ENCODE results near the gene DNAJC27.

Gene DNAJC27

GRCh38 chr2:24978661-24979060 lies 6.9 kb upstream of the DNAJC27 start:
- Histone ChIP-seq H3K79me1 (ENCODE audit: low read length) (no peaks in the 10 kb centered on the region), H2BK12ac (ENCODE audit: low read length) (no peak overlapping the region), H4K91ac (ENCODE audit: low read depth, low read length) (no peak overlapping the region), H3K14ac (ENCODE audit: low read length) (no peak overlapping the region), H3K4me2 (ENCODE audit: low read length) (no peak overlapping the region), H2AFZ (ENCODE audit: insufficient read depth, low read length, poor library complexity) (no peak overlapping the region), H4K12ac (ENCODE audit: low read depth, low read length) (no peak overlapping the region), H3K4me1 (ENCODE audit: control insufficient read depth in 1 of 2, insufficient read depth in 2 of 2, low read length in 2 of 2) (no peaks in the 10 kb centered on the region), H3K9me3 (ENCODE audit: insufficient read depth, low read depth, low read length) (no peaks in the 10 kb centered on the region), H2BK120ac (ENCODE audit: insufficient read depth, low read length, poor library complexity) (no peak overlapping the region), H3K18ac (ENCODE audit: low read length) (no peak overlapping the region), H3K9ac (ENCODE audit: low read length) (no peak overlapping the region), H3K27ac (ENCODE audit: low read depth, low read length) (no peak overlapping the region), H3K23ac (ENCODE audit: low read length) (no peak overlapping the region), H3K36me3 (ENCODE audit: control insufficient read depth in 1 of 2, insufficient read depth in 2 of 2, low read length in 2 of 2) (no peaks in the 10 kb centered on the region), H3K4me3 (ENCODE audit: low read depth, low read length) (no peak overlapping the region), H3K27me3 (ENCODE audit: insufficient read depth, low read length) (no peaks in the 10 kb centered on the region), H2BK5ac (ENCODE audit: low read depth, low read length, poor library complexity) (no peak overlapping the region), H3K79me2 (ENCODE audit: control insufficient read depth, insufficient read depth, low read length, poor library complexity) (no peaks in the 10 kb centered on the region), H3K4ac (ENCODE audit: low read depth, low read length) (no peak overlapping the region), H2AK5ac (ENCODE audit: low read length) (no peak overlapping the region), H4K8ac (ENCODE audit: low read depth, low read length) (no peak overlapping the region)
- no peak for DNase-seq
- WGBS (ENCODE audit: extremely low coverage, insufficient coverage, insufficient read length), result no CpG with 5 or more reads among the region's 1 CpG

GRCh38 chr2:24977631-24978030 lies 5.9 kb upstream of the DNAJC27 start:
- H3K14ac ChIP-seq (ENCODE audit: low read length), result no peak overlapping the region
- no peak overlapping the region for H3K27ac ChIP-seq (ENCODE audit: low read depth, low read length)
- no peaks in the 10 kb centered on the region for H3K4me1 ChIP-seq (ENCODE audit: control insufficient read depth in 1 of 2, insufficient read depth in 2 of 2, low read length in 2 of 2)
- no peak overlapping the region for H4K8ac ChIP-seq (ENCODE audit: low read depth, low read length)
- no peak overlapping the region for H3K4me3 ChIP-seq (ENCODE audit: low read depth, low read length)
- H3K4me2 ChIP-seq (ENCODE audit: low read length), result no peak overlapping the region
- no peak overlapping the region for H2AFZ ChIP-seq (ENCODE audit: insufficient read depth, low read length, poor library complexity)
- H3K27me3 ChIP-seq (ENCODE audit: insufficient read depth, low read length), result no peaks in the 10 kb centered on the region
- no peak overlapping the region for H3K23ac ChIP-seq (ENCODE audit: low read length)
- no peak overlapping the region for H2BK5ac ChIP-seq (ENCODE audit: low read depth, low read length, poor library complexity)
- H3K9me3 ChIP-seq (ENCODE audit: insufficient read depth, low read depth, low read length), result no peaks in the 10 kb centered on the region
- no peak for DNase-seq
- H2AK5ac ChIP-seq (ENCODE audit: low read length), result no peak overlapping the region
- no peak overlapping the region for H2BK120ac ChIP-seq (ENCODE audit: insufficient read depth, low read length, poor library complexity)
- no peak overlapping the region for H3K18ac ChIP-seq (ENCODE audit: low read length)
- H4K91ac ChIP-seq (ENCODE audit: low read depth, low read length), result no peak overlapping the region
- H4K12ac ChIP-seq (ENCODE audit: low read depth, low read length), result no peak overlapping the region
- H3K79me1 ChIP-seq (ENCODE audit: low read length), result no peaks in the 10 kb centered on the region
- H3K79me2 ChIP-seq (ENCODE audit: control insufficient read depth, insufficient read depth, low read length, poor library complexity), result no peaks in the 10 kb centered on the region
- WGBS (ENCODE audit: extremely low coverage, insufficient coverage, insufficient read length), result no CpG with 5 or more reads among the region's 2 CpGs
- no peak overlapping the region for H3K9ac ChIP-seq (ENCODE audit: low read length)
- no peak overlapping the region for H3K4ac ChIP-seq (ENCODE audit: low read depth, low read length)
- no peaks in the 10 kb centered on the region for H3K36me3 ChIP-seq (ENCODE audit: control insufficient read depth in 1 of 2, insufficient read depth in 2 of 2, low read length in 2 of 2)
- no peak overlapping the region for H2BK12ac ChIP-seq (ENCODE audit: low read length)

GRCh38 chr2:24973812-24974211 lies 2.1 kb upstream of the DNAJC27 start:
- no peak overlapping the region for H4K12ac ChIP-seq (ENCODE audit: low read depth, low read length)
- no peak overlapping the region for H3K4me2 ChIP-seq (ENCODE audit: low read length)
- WGBS (ENCODE audit: extremely low coverage, insufficient coverage, insufficient read length), result no CpG with 5 or more reads among the region's 4 CpGs
- H2AK5ac ChIP-seq (ENCODE audit: low read length), result no peak overlapping the region
- H3K79me1 ChIP-seq (ENCODE audit: low read length), result peaks cover 13% of the 10 kb centered on the region
- H3K27me3 ChIP-seq (ENCODE audit: insufficient read depth, low read length), result no peaks in the 10 kb centered on the region
- H2BK120ac ChIP-seq (ENCODE audit: insufficient read depth, low read length, poor library complexity), result no peak overlapping the region
- H3K23ac ChIP-seq (ENCODE audit: low read length), result no peak overlapping the region
- H3K4me1 ChIP-seq (ENCODE audit: control insufficient read depth in 1 of 2, insufficient read depth in 2 of 2, low read length in 2 of 2), result peaks cover 0 to 2% of the 10 kb centered on the region in 2 experiments
- no peak overlapping the region for H4K8ac ChIP-seq (ENCODE audit: low read depth, low read length)
- H3K79me2 ChIP-seq (ENCODE audit: control insufficient read depth, insufficient read depth, low read length, poor library complexity), result peaks cover 9% of the 10 kb centered on the region
- H3K4ac ChIP-seq (ENCODE audit: low read depth, low read length), result no peak overlapping the region
- H3K27ac ChIP-seq (ENCODE audit: low read depth, low read length), result no peak overlapping the region
- no peak overlapping the region for H2BK12ac ChIP-seq (ENCODE audit: low read length)
- DNase-seq, result no peak
- no peak overlapping the region for H3K18ac ChIP-seq (ENCODE audit: low read length)
- H4K91ac ChIP-seq (ENCODE audit: low read depth, low read length), result no peak overlapping the region
- H2BK5ac ChIP-seq (ENCODE audit: low read depth, low read length, poor library complexity), result no peak overlapping the region
- no peak overlapping the region for H2AFZ ChIP-seq (ENCODE audit: insufficient read depth, low read length, poor library complexity)
- no peak overlapping the region for H3K4me3 ChIP-seq (ENCODE audit: low read depth, low read length)
- H3K9me3 ChIP-seq (ENCODE audit: insufficient read depth, low read depth, low read length), result no peaks in the 10 kb centered on the region
- H3K14ac ChIP-seq (ENCODE audit: low read length), result no peak overlapping the region
- H3K36me3 ChIP-seq (ENCODE audit: control insufficient read depth in 1 of 2, insufficient read depth in 2 of 2, low read length in 2 of 2), result no peaks in the 10 kb centered on the region
- H3K9ac ChIP-seq (ENCODE audit: low read length), result no peak overlapping the region

- WGBS (ENCODE audit: extremely low coverage, insufficient coverage, insufficient read length), result no CpG with 5 or more reads among the region's 19 CpGs
- peak in 1 of 2 donors; percentile 39 for DNase-seq
- H4K12ac ChIP-seq (ENCODE audit: low read depth, low read length), result peak overlapping the region; percentile 93
Measured at GRCh38 chr2:24972315-24972961, 683 bp upstream of the DNAJC27 start.

More at GRCh38 chr2:24972315-24972961, 683 bp upstream of the DNAJC27 start:
- peak overlapping the region; percentile 87 for H3K4me3 ChIP-seq (ENCODE audit: low read depth, low read length)
- no peaks in the 10 kb centered on the region for H3K27me3 ChIP-seq (ENCODE audit: insufficient read depth, low read length)
- peaks cover 0 to 2% of the 10 kb centered on the region in 2 experiments for H3K4me1 ChIP-seq (ENCODE audit: control insufficient read depth in 1 of 2, insufficient read depth in 2 of 2, low read length in 2 of 2)
- H3K27ac ChIP-seq (ENCODE audit: low read depth, low read length), result peak overlapping the region; percentile 76
- peak overlapping the region; percentile 78 for H2BK5ac ChIP-seq (ENCODE audit: low read depth, low read length, poor library complexity)
- no peaks in the 10 kb centered on the region for H3K36me3 ChIP-seq (ENCODE audit: control insufficient read depth in 1 of 2, insufficient read depth in 2 of 2, low read length in 2 of 2)
- H2AFZ ChIP-seq (ENCODE audit: insufficient read depth, low read length, poor library complexity), result peak overlapping the region; percentile 62
- peaks cover 13% of the 10 kb centered on the region for H3K79me1 ChIP-seq (ENCODE audit: low read length)
- H2AK5ac ChIP-seq (ENCODE audit: low read length), result no peak overlapping the region
- no peaks in the 10 kb centered on the region for H3K9me3 ChIP-seq (ENCODE audit: insufficient read depth, low read depth, low read length)
- peak overlapping the region; percentile 60 for H3K14ac ChIP-seq (ENCODE audit: low read length)
- H3K4ac ChIP-seq (ENCODE audit: low read depth, low read length), result peak overlapping the region; percentile 43
- peak overlapping the region; percentile 63 for H3K4me2 ChIP-seq (ENCODE audit: low read length)
- H4K91ac ChIP-seq (ENCODE audit: low read depth, low read length), result peak overlapping the region; percentile 72
- H2BK12ac ChIP-seq (ENCODE audit: low read length), result no peak overlapping the region
- H3K23ac ChIP-seq (ENCODE audit: low read length), result no peak overlapping the region
- peak overlapping the region; percentile 94 for H4K8ac ChIP-seq (ENCODE audit: low read depth, low read length)
- peak overlapping the region; percentile 57 for H2BK120ac ChIP-seq (ENCODE audit: insufficient read depth, low read length, poor library complexity)
- H3K18ac ChIP-seq (ENCODE audit: low read length), result peak overlapping the region; percentile 65
- H3K79me2 ChIP-seq (ENCODE audit: control insufficient read depth, insufficient read depth, low read length, poor library complexity), result peaks cover 9% of the 10 kb centered on the region
- H3K9ac ChIP-seq (ENCODE audit: low read length), result peak overlapping the region; percentile 97

All from trophoblast cell (in vitro differentiated cells and primary cell).